Neural progenitor cell (in vitro differentiated cells): ENCODE measurements around the gene ERMARD. TPM values are rescaled to one million over a fixed set of nuclear protein-coding genes. Genes with fewer than 3 reads are reported as not detected.
A peak's percentile ranks its signal among the peaks of the same experiment; 100 is the strongest.

Source experiments
- DNase-seq: peaks from one replicate; pipeline ENCODE4 v3.0.0-alpha.2; 2016; ENCODE audit warnings: low spot score
- H2AFZ ChIP-seq: fragments of 200-600 bp; sonication (generic); replicated peaks from 2 replicates; pipeline ENCODE4 v1.6.1; 2016; ENCODE audit warnings: antibody characterized with exemption
- H3F3A ChIP-seq: fragments of 200-600 bp; sonication (generic); 2 replicates; pipeline ENCODE4 v1.6.1; 2016; ENCODE audit warnings: antibody characterized with exemption, low read depth
- H3K27ac ChIP-seq: fragments of 200-600 bp; sonication (generic); 2 replicates; pipeline ENCODE4 v1.5.1; 2016; ENCODE audit warnings: mild to moderate bottlenecking
- H3K27me3 ChIP-seq: fragments of 200-600 bp; sonication (generic); 2 replicates; pipeline ENCODE4 v1.6.1; 2016; ENCODE audit warnings: mild to moderate bottlenecking, moderate library complexity
- H3K36me3 ChIP-seq: fragments of 200-600 bp; sonication (generic); 2 replicates; pipeline ENCODE4 v1.5.1; 2016
- H3K4me1 ChIP-seq: fragments of 200-600 bp; sonication (generic); 2 replicates; pipeline ENCODE4 v1.6.1; 2016; ENCODE audit warnings: mixed run types
- H3K4me2 ChIP-seq: fragments of 200-600 bp; sonication (generic); 2 replicates; pipeline ENCODE4 v1.6.1; 2016
- H3K4me3 ChIP-seq: fragments of 200-600 bp; sonication (generic); 2 replicates; pipeline ENCODE4 v1.5.1; 2016
- H3K79me2 ChIP-seq: fragments of 200-600 bp; sonication (generic); 2 replicates; pipeline ENCODE4 v1.6.1; 2016; ENCODE audit warnings: low read depth
- H3K9ac ChIP-seq: fragments of 200-600 bp; sonication (generic); 2 replicates; pipeline ENCODE4 v1.6.1; 2016
- H3K9me3 ChIP-seq: fragments of 200-600 bp; sonication (generic); 2 replicates; pipeline ENCODE4 v1.5.1; 2016; ENCODE audit warnings: low read depth
- H4K20me1 ChIP-seq: fragments of 200-600 bp; sonication (generic); 2 replicates; pipeline ENCODE4 v1.6.1; 2016; ENCODE audit warnings: low read depth
- H3K27ac Mint-ChIP-seq: 3 replicates; pipeline ENCODE4 v1.8.0; 2021; ENCODE audit warnings: mixed read lengths
- H3K27me3 Mint-ChIP-seq: 2 replicates; pipeline ENCODE4 v1.8.0; 2022; ENCODE audit warnings: low read depth, mild to moderate bottlenecking, inconsistent platforms, moderate library complexity, mixed read lengths; ENCODE audit not compliant: insufficient read depth
- H3K36me3 Mint-ChIP-seq: 3 replicates; pipeline ENCODE4 v1.8.0; 2021; ENCODE audit warnings: mixed read lengths
- H3K4me1 Mint-ChIP-seq: 3 replicates; pipeline ENCODE4 v1.8.0; 2021; ENCODE audit warnings: mixed read lengths
- H3K4me3 Mint-ChIP-seq: 3 replicates; pipeline ENCODE4 v1.8.0; 2021; ENCODE audit warnings: mild to moderate bottlenecking, moderate library complexity, mixed read lengths
- H3K9me3 Mint-ChIP-seq: 3 replicates; pipeline ENCODE4 v1.8.0; 2020; ENCODE audit warnings: mixed read lengths
- EZH2 ChIP-seq: fragments of 200-600 bp; sonication (generic); IDR thresholded peaks from 2 replicates; pipeline ENCODE4 v1.6.1; 2017; ENCODE audit warnings: antibody characterized with exemption, mild to moderate bottlenecking, moderate library complexity
- EZH2phosphoT487 ChIP-seq: fragments of 200-600 bp; sonication (generic); IDR thresholded peaks from 2 replicates; pipeline ENCODE4 v1.6.1; 2017; ENCODE audit warnings: antibody characterized with exemption
- total RNA-seq: library from RNA; depleted of rRNA; stranded (reverse); fragments of >200 nt; gene quantifications from 2 replicates; pipeline ENCODE4 v1.2.3, GENCODE V29; 2015; ENCODE audit warnings: low replicate concordance
- TF ChIP-seq, protein P1 (sequence below): fragments of 200-600 bp; sonication (generic); IDR thresholded peaks from 2 replicates; pipeline ENCODE4 v1.5.1; 2017; ENCODE audit warnings: antibody characterized with exemption, mild to moderate bottlenecking

The ERMARD gene
- total RNA-seq, 1 donor from 2014 or later: 31.4 TPM

DNA sequence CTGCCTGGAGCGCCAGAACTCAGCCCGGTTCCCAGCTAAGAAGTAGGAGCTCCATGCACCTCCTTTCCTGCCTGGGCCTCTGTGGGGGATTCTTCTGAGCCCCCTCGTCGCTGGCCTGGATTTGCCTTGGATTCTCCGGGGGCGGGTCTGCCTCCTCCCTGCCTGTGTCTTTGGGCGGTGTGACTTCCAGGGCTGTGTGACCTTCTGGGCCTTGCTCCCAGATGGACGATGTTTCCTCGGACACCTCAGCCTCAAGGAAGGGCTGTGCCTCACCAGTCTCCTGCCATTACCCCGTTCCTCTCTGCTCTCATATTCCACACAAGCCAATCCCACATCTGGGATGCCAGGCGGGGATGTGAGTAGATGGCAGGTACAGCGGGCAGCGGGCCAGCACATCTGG, 76.8 kb downstream of the ERMARD start:
- Mint-ChIP-seq H3K27me3 (peaks cover 23% of the 10 kb centered on the region), H3K4me3 (no peak overlapping the region), H3K27ac (peak overlapping the region; percentile 66), H3K4me1 (peaks cover 31% of the 10 kb centered on the region), H3K9me3 (peaks cover 14% of the 10 kb centered on the region), H3K36me3 (no peaks in the 10 kb centered on the region)
- DNase-seq: no peak
- Histone ChIP-seq H3K9me3 (peaks cover 3% of the 10 kb centered on the region), H3K27me3 (peaks cover 14% of the 10 kb centered on the region), H3K9ac (no peak overlapping the region), H3K4me2 (no peak overlapping the region), H2AFZ (no peak overlapping the region), H4K20me1 (no peaks in the 10 kb centered on the region), H3K27ac (no peak overlapping the region), H3K4me3 (no peak overlapping the region), H3K36me3 (no peaks in the 10 kb centered on the region), H3F3A (no peaks in the 10 kb centered on the region), H3K4me1 (no peaks in the 10 kb centered on the region), H3K79me2 (no peaks in the 10 kb centered on the region)
- TF ChIP-seq, protein P1, sequence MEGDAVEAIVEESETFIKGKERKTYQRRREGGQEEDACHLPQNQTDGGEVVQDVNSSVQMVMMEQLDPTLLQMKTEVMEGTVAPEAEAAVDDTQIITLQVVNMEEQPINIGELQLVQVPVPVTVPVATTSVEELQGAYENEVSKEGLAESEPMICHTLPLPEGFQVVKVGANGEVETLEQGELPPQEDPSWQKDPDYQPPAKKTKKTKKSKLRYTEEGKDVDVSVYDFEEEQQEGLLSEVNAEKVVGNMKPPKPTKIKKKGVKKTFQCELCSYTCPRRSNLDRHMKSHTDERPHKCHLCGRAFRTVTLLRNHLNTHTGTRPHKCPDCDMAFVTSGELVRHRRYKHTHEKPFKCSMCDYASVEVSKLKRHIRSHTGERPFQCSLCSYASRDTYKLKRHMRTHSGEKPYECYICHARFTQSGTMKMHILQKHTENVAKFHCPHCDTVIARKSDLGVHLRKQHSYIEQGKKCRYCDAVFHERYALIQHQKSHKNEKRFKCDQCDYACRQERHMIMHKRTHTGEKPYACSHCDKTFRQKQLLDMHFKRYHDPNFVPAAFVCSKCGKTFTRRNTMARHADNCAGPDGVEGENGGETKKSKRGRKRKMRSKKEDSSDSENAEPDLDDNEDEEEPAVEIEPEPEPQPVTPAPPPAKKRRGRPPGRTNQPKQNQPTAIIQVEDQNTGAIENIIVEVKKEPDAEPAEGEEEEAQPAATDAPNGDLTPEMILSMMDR: no peak
- TF ChIP-seq EZH2phosphoT487 (no peak), EZH2 (no peak)

DNA sequence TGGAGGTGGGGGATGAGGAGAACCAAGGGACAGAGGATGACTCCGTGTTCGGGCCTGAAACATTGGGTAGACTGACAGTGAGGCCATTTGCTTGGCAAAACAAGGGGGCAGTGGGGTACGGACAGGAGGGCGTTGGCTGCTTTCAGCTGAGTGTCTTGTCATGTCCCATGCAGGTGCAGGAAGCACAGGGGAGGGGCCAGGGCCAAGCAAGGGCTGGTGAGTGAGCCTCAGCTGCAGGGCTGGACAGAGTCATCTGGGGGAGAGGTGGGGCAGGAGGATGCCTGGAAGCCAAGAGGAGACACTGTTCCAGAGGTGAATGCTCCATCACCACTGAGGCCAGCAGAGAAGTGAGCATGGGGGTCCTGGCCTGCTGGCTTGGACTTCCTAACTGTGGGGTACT, 78.4 kb downstream of the ERMARD start:
- H3K4me2 ChIP-seq: no peak overlapping the region
- peaks cover 31% of the 10 kb centered on the region for H3K4me1 Mint-ChIP-seq
- no peak for DNase-seq

GRCh38 chr6:169830876-169831275, 79.5 kb downstream of the ERMARD start:
- no peak overlapping the region for H3K4me3 Mint-ChIP-seq
- H3K9me3 Mint-ChIP-seq: peaks cover 12% of the 10 kb centered on the region
- H3K27ac Mint-ChIP-seq: no peak overlapping the region
- Histone ChIP-seq H3K27me3 (peaks cover 14% of the 10 kb centered on the region), H3K4me2 (no peak overlapping the region), H4K20me1 (no peaks in the 10 kb centered on the region), H3K9ac (no peak overlapping the region), H3K9me3 (peaks cover 3% of the 10 kb centered on the region), H3K79me2 (no peaks in the 10 kb centered on the region), H3F3A (no peaks in the 10 kb centered on the region), H2AFZ (no peak overlapping the region), H3K36me3 (no peaks in the 10 kb centered on the region), H3K4me3 (no peak overlapping the region), H3K4me1 (no peaks in the 10 kb centered on the region), H3K27ac (no peak overlapping the region)
- peaks cover 31% of the 10 kb centered on the region for H3K4me1 Mint-ChIP-seq
- peaks cover 23% of the 10 kb centered on the region for H3K27me3 Mint-ChIP-seq
- no peak for DNase-seq
- no peaks in the 10 kb centered on the region for H3K36me3 Mint-ChIP-seq
- TF ChIP-seq EZH2phosphoT487: no peak
- no peak for TF ChIP-seq EZH2
- TF ChIP-seq, protein P1: no peak

More for the DNA sequence above, 78.4 kb downstream of the ERMARD start:
- Histone ChIP-seq H3K9ac (no peak overlapping the region), H3K79me2 (no peaks in the 10 kb centered on the region), H2AFZ (no peak overlapping the region), H3K27me3 (peaks cover 14% of the 10 kb centered on the region), H3K36me3 (no peaks in the 10 kb centered on the region), H3K4me1 (no peaks in the 10 kb centered on the region), H4K20me1 (no peaks in the 10 kb centered on the region), H3K27ac (no peak overlapping the region), H3F3A (no peaks in the 10 kb centered on the region), H3K4me3 (no peak overlapping the region), H3K9me3 (peaks cover 3% of the 10 kb centered on the region)
- TF ChIP-seq EZH2phosphoT487 (no peak), EZH2 (no peak)
- TF ChIP-seq, protein P1: no peak
- H3K9me3 Mint-ChIP-seq: peaks cover 14% of the 10 kb centered on the region
- peak overlapping the region; percentile 58 for H3K4me3 Mint-ChIP-seq
- peak overlapping the region; percentile 51 for H3K27ac Mint-ChIP-seq
- peaks cover 24% of the 10 kb centered on the region for H3K27me3 Mint-ChIP-seq
- H3K36me3 Mint-ChIP-seq: no peaks in the 10 kb centered on the region

Other genes starting within 250 kb of the ERMARD start
- gene WDR27, start 49.6 kb upstream of the ERMARD start, total RNA-seq: 69.0 and 89.0 TPM in 2 replicates
- 38.8 and 42.4 TPM in 2 replicates for gene C6orf120, start 49.5 kb upstream of the ERMARD start, total RNA-seq
- 25.6 and 43.0 TPM in 2 replicates for gene PHF10, start 27.1 kb upstream of the ERMARD start, total RNA-seq
- gene DYNLT2, start 50 bp upstream of the ERMARD start, total RNA-seq: 3.3 and 4.7 TPM in 2 replicates